Epithelial cell of prostate (primary cell): ENCODE results near the gene KRTAP10-10.
"Not testable (repeated sequence)": the region's sequence is repeated elsewhere in the genome, so short reads cannot be mapped to it uniquely, and the experiment has no call there.

Source experiments
- DNase-seq: peaks from one replicate; pipeline ENCODE4 v3.0.0-alpha.2; 2011; ENCODE audit warnings: low read depth, low spot score
- H3K27ac ChIP-seq: fragments of 450-650 bp; 2 replicates; pipeline ENCODE4 v1.5.1; 2017; ENCODE audit warnings: mild to moderate bottlenecking

The KRTAP10-10 gene

GRCh38 chr21:44648557-44649311, 11.6 kb downstream of the KRTAP10-10 start:
- no peak for DNase-seq

GRCh38 chr21:44649521-44650100, 12.5 kb downstream of the KRTAP10-10 start:
- no peak overlapping the region for H3K27ac ChIP-seq
- no peak for DNase-seq

More at GRCh38 chr21:44648557-44649311, 11.6 kb downstream of the KRTAP10-10 start:
- no peak overlapping the region for H3K27ac ChIP-seq

DNA sequence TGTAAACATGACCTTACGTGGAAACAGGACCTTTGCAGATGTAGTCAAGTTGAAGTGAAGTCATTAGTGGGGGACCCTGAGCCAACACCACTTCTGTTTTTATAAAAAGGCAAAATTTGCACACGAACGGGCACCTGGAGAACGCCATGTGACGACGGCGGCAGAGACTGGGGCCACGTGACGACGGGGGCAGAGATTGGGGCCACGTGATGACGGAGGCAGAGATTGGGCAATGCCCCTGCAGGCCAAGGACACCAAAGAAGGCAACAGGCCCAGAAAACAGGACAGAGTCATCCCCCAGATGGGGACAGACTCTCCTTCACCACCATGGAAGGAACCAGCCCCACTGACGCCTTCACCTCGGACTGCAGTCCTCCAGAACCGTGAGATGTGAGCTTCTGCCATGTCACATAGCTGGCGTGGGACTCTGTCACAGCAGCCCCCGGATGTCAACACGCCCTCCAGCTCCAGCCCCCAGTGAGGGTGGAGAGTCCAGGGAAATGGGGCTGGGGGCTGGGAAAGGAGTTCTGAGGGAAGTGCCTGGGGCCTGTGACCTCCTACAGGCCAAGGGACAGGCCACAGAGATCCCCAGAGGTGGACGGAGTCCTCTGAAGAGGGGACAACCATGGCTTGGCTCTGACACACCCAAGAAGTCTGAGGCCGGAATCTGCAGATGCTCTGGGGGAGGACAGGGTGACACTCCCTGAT, 13.3 kb downstream of the KRTAP10-10 start:
- no peak for DNase-seq
- H3K27ac ChIP-seq = no peak overlapping the region

DNA sequence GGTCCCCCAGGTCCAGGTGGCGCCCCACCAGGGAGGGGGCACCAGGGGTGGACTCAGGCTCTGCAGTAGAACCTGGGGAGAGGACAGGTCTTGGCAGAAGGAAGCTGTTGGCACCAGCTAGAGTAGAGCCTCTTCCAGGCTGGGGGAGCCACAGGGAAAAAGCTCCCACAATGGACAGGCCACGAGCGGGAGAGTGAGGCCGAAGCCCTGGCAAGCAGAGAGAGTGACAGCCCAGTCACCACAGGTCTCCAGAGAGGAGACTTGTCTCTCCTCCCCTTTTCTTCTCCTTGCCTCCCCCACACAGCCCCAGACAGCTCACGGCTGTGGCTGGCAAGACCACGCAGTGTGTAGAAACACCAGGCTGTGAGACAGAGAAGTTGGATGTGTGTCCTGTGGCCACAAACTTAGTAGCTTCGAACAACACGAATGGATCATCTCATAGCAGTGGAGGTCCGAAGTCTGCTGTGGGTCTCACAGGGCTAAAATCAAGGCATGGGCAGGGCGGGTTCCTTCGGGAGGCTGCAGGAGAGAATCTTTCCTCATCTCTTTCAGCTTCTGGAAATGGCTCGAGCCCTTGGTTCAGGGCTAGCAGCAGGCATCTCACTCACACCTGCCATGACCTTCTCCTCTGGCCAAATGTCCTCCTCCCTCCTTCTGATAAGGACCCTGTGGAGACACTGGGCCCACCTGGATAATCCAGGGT, 14.0 kb downstream of the KRTAP10-10 start:
- no peak for DNase-seq
- H3K27ac ChIP-seq = no peak overlapping the region

- DNase-seq = no peak
- H3K27ac ChIP-seq = no peak overlapping the region
Measured at GRCh38 chr21:44653123-44653522, 16.0 kb downstream of the KRTAP10-10 start.

- no peak overlapping the region for H3K27ac ChIP-seq
- DNase-seq = no peak
Measured at GRCh38 chr21:44653656-44654575, 16.8 kb downstream of the KRTAP10-10 start.

- no peak within 1 kb of the TSS for H3K27ac ChIP-seq
- no peak for DNase-seq
Measured at GRCh38 chr21:44654576-44655175, 17.5 kb downstream of the KRTAP10-10 start, which contains the start of gene KRTAP12-4. Gene KRTAP12-4 (minus strand): TSS chr21:44654659. CDS start chr21:44654614, 45 bp downstream.

DNA sequence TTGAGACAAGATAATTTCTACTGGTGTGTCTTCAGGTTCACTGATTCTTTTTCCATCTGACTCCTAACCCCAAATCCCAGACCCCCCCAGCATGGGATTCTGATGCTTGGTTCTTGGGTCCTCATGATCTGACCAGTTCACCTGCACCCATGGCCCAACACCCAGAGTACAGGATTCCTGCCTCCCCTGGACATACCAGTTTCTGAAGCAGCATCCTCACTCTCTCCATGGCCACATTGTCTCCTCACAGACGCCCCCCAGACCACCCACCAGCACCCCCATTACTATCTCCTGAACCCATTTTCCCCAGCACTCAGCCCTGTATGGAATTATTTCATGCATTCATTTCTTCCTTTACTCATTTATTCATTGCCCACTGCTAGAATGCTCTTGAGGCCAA, 19.7 kb downstream of the KRTAP10-10 start:
- DNase-seq = no peak
- no peak overlapping the region for H3K27ac ChIP-seq

DNA sequence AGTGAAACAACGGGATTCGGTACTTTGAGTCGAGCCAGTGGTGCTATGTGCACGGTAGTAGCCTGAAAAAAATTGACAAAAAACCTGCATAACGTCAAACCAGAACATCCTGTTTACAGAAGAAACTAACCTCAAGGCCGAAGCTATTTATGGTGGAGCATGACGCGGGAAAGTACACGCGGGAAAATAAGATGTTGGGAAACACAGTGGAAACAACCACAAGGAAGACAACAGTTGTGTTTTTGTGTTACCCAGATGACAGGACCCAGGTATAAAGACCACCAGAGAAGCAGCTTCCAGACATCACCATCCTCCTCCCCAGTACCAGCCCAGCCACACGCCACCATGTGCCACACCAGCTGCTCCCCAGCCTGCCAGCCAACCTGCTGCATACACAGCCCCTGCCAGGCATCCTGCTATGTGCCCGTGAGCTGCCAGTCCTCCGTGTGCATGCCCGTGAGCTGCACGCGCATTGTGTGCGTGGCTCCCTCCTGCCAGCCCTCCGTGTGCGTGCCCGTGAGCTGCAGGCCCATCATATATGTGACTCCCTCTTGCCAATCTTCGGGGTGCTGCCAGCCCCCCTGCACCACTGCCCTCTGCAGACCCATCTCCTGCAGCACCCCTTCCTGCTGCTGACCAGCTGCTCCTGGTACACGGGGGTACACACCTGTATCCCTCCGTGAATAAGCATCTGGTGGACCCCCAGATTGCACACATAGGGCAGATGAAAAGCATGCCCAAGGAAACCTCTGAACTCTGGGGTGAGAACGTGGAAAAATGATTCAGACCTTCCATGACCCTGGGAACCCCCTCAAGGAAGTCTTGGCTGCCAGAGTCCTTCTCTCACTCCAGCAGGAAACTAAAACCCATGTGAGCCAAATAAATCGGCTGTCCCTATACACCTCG, 20.7 kb downstream of the KRTAP10-10 start, which contains the start of gene KRTAP12-3:
Gene KRTAP12-3, plus strand, starts transcription at position 298 of the 906 bp plus-strand sequence. Its CDS starts 48 bp downstream, at position 346.
- H3K27ac ChIP-seq = no peak within 1 kb of the TSS
- DNase-seq = no peak

GRCh38 chr21:44658541-44658910, 21.4 kb downstream of the KRTAP10-10 start:
- H3K27ac ChIP-seq = no peak overlapping the region
- DNase-seq = no peak

- H3K27ac ChIP-seq = no peak overlapping the region
- no peak for DNase-seq
Measured at GRCh38 chr21:44658913-44659595, 21.9 kb downstream of the KRTAP10-10 start.

GRCh38 chr21:44661567-44661966, 24.4 kb downstream of the KRTAP10-10 start:
- not testable (repeated sequence) for DNase-seq, H3K27ac ChIP-seq

GRCh38 chr21:44664691-44665090, 27.5 kb downstream of the KRTAP10-10 start:
- no peak overlapping the region for H3K27ac ChIP-seq
- DNase-seq = no peak

DNA sequence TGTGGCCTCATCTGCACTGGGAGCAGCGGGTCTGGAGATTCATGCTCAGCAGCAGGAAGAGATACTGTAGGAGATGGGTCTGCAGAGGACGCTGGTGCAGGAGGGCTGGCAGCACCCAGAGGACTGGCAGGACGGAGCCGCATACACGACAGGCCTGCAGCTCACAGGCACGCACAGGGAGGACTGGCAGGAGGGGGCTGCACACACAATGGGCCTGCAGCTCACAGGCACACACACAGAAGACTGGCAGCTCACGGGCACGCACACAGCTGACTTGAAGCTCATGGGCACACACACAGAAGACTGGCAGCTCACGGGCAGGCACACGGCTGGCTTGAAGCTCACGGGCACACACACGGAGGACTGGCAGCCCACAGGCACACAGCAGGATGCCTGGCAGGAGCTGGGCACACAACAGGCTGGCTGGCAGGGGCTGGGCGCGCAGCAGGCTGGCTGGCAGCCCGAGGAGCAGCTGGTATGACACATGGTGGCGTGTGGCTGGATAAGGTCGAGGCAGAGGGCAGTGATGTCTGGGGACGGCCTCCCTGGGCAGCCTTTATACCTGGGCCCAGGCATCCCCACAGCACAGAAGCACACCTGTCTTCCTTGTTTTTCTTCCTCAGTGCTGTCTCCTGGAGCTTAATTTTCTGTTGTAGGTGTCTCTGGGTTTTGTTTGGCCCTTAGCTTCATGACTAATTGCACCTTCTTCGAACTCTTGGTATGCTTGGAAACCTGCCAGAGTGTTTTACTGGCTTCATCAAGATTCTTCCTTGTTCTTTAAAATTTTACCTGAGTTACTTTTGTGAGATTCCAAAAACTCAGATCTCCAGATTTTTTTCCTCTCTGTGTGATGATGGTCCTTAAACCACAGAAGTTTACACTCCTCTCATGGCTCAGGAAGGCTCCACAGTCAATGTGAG, 29.5 kb downstream of the KRTAP10-10 start, which contains the start of gene KRTAP12-2:
Gene KRTAP12-2, minus strand, starts transcription at position 527 of the 920 bp plus-strand sequence. Its CDS starts 41 bp downstream, at position 486.
- no peak within 1 kb of the TSS for H3K27ac ChIP-seq
- DNase-seq = peak; percentile 3

GRCh38 chr21:44667612-44668011, 30.5 kb downstream of the KRTAP10-10 start:
- DNase-seq = no peak
- no peak overlapping the region for H3K27ac ChIP-seq
